IMR-90 (cell line): ENCODE results near the gene GTF2A2. TPM values are rescaled to one million over a fixed set of nuclear protein-coding genes. Genes with fewer than 3 reads are reported as not detected.

Experiments
- polyA plus RNA-seq, 3 experiments: library from polyadenylated mRNA; depleted of rRNA; stranded (reverse); fragments of >200 nt; gene quantifications; 2 replicates each; pipeline ENCODE4 v1.2.3, GENCODE V29; 2012; ENCODE audit warnings: low replicate concordance in 1 of 3
- total RNA-seq: library from RNA; depleted of rRNA; stranded (reverse); fragments of >200 nt; gene quantifications from 2 replicates; pipeline ENCODE4 v1.2.3, GENCODE V29; 2012; rRNA removed

GTF2A2 gene
- total and polyA plus RNA-seq, 2 of the 4 experiments (the other 2 are of a cell fraction), result 10.2 to 29.9 TPM

Other genes with a start within 250 kb of the GTF2A2 start
- gene FAM81A, start 219.3 kb downstream of the GTF2A2 start, total RNA-seq, result not detected in 2 replicates
- gene FAM81A, start 219.3 kb downstream of the GTF2A2 start, polyA plus RNA-seq (2012; rRNA removed), result not detected in 2 replicates
- gene GCNT3, start 45.7 kb downstream of the GTF2A2 start, total RNA-seq, result not detected in 2 replicates
- gene GCNT3, start 45.7 kb downstream of the GTF2A2 start, polyA plus RNA-seq (2012; rRNA removed), result not detected in 2 replicates
- 47.3 and 108 TPM in 2 replicates for gene BNIP2, start 31.8 kb upstream of the GTF2A2 start, total RNA-seq
- 36.9 and 42.2 TPM in 2 replicates for gene BNIP2, start 31.8 kb upstream of the GTF2A2 start, polyA plus RNA-seq (2012; rRNA removed)